Measurements from ENCODE around the gene ZFAND3. TPM values are rescaled to one million over a fixed set of nuclear protein-coding genes. Genes with fewer than 3 reads are reported as not detected.
A peak's percentile ranks its signal among the peaks of the same experiment; 100 is the strongest.

Gene ZFAND3
- total RNA-seq, 1 experiment from 2014 or later = 64.0 TPM

- no TSS peak for BruUV-seq (replicated peaks)
- Histone ChIP-seq H3K27me3 (replicated peaks; ENCODE audit: insufficient read depth, low read depth, low read length, poor library complexity) (no peaks in the 10 kb centered on the region), H3K27ac (ENCODE audit: low read depth, low read length, poor library complexity, severe bottlenecking) (no peak overlapping the region), H3K4me3 (ENCODE audit: low read depth, low read length, poor library complexity, severe bottlenecking) (no peak overlapping the region), H3K4me1 (ENCODE audit: insufficient read depth, low read length, poor library complexity, severe bottlenecking) (peaks cover 47% of the 10 kb centered on the region), H3K9me3 (ENCODE audit: low read depth, low read length, poor library complexity, severe bottlenecking) (peaks cover 14% of the 10 kb centered on the region), H3K36me3 (ENCODE audit: insufficient read depth, low read length, poor library complexity, severe bottlenecking) (no peaks in the 10 kb centered on the region)
- POLR2A ChIA-PET (ENCODE audit: low non-redundant PET) = no interaction called here
- CTCF ChIA-PET = no interaction called here
- intact Hi-C loops (cut with micrococcal nuclease; ENCODE audit: unreplicated experiment) = no loop called here
- DNase-seq (ENCODE audit: low spot score) = no peak
- no peak for TF ChIP-seq CTCF (conservative IDR thresholded peaks at IDR 0.05; ENCODE audit: low read depth, low read length)
- no peak for TF ChIP-seq EZH2 (IDR thresholded peaks at IDR 0.05; ENCODE audit: borderline replicate concordance, low read depth, low read length, poor library complexity, severe bottlenecking)
Observed at GRCh38 chr6:37974381-37974780, 154.9 kb downstream of the ZFAND3 start.

- POLR2A ChIA-PET (ENCODE audit: low non-redundant PET) = no interaction called here
- no peaks in the 10 kb centered on the region for H3K27me3 ChIP-seq (replicated peaks; ENCODE audit: insufficient read depth, low read depth, low read length, poor library complexity)
- DNase-seq (ENCODE audit: low spot score) = no peak
- BruUV-seq (replicated peaks) = no TSS peak
- H3K4me3 ChIP-seq (ENCODE audit: low read depth, low read length, poor library complexity, severe bottlenecking) = no peak overlapping the region
- no peak overlapping the region for H3K27ac ChIP-seq (ENCODE audit: low read depth, low read length, poor library complexity, severe bottlenecking)
- H3K36me3 ChIP-seq (ENCODE audit: insufficient read depth, low read length, poor library complexity, severe bottlenecking) = no peaks in the 10 kb centered on the region
- peaks cover 14% of the 10 kb centered on the region for H3K9me3 ChIP-seq (ENCODE audit: low read depth, low read length, poor library complexity, severe bottlenecking)
- intact Hi-C loops (cut with micrococcal nuclease; ENCODE audit: unreplicated experiment) = no loop called here
- H3K4me1 ChIP-seq (ENCODE audit: insufficient read depth, low read length, poor library complexity, severe bottlenecking) = peaks cover 52% of the 10 kb centered on the region
- no peak for TF ChIP-seq EZH2 (IDR thresholded peaks at IDR 0.05; ENCODE audit: borderline replicate concordance, low read depth, low read length, poor library complexity, severe bottlenecking)
- no peak for TF ChIP-seq CTCF (conservative IDR thresholded peaks at IDR 0.05; ENCODE audit: low read depth, low read length)
- CTCF ChIA-PET = no interaction called here
Observed at GRCh38 chr6:37974943-37975342, 155.4 kb downstream of the ZFAND3 start.

- Histone ChIP-seq H3K27ac (ENCODE audit: low read depth, low read length, poor library complexity, severe bottlenecking) (peak overlapping the region; percentile 28), H3K36me3 (ENCODE audit: insufficient read depth, low read length, poor library complexity, severe bottlenecking) (no peaks in the 10 kb centered on the region), H3K27me3 (replicated peaks; ENCODE audit: insufficient read depth, low read depth, low read length, poor library complexity) (no peaks in the 10 kb centered on the region), H3K9me3 (ENCODE audit: low read depth, low read length, poor library complexity, severe bottlenecking) (peaks cover 14% of the 10 kb centered on the region), H3K4me1 (ENCODE audit: insufficient read depth, low read length, poor library complexity, severe bottlenecking) (peaks cover 47% of the 10 kb centered on the region), H3K4me3 (ENCODE audit: low read depth, low read length, poor library complexity, severe bottlenecking) (no peak overlapping the region)
- BruUV-seq (replicated peaks) = no TSS peak
- CTCF ChIA-PET = no interaction called here
- TF ChIP-seq EZH2 (IDR thresholded peaks at IDR 0.05; ENCODE audit: borderline replicate concordance, low read depth, low read length, poor library complexity, severe bottlenecking) (no peak), CTCF (conservative IDR thresholded peaks at IDR 0.05; ENCODE audit: low read depth, low read length) (no peak)
- POLR2A ChIA-PET (ENCODE audit: low non-redundant PET) = no interaction called here
- intact Hi-C loops (cut with micrococcal nuclease; ENCODE audit: unreplicated experiment) = no loop called here
- DNase-seq (ENCODE audit: low spot score) = peak; percentile 42
Observed at GRCh38 chr6:37977715-37978114, 158.2 kb downstream of the ZFAND3 start.
